Mesenchymal stem cell (in vitro differentiated cells and primary cell): ENCODE data around the gene MRPL27.
"Not testable (repeated sequence)": the region's sequence is repeated elsewhere in the genome, so short reads cannot be mapped to it uniquely, and the experiment has no call there.

Source experiments
- DNase-seq: peaks from one replicate; pipeline ENCODE4 v3.0.0-alpha.2; 2013
- H2AFZ ChIP-seq: one replicate; pipeline ENCODE4 v1.6.1; 2013; ENCODE audit warnings: low read depth, mild to moderate bottlenecking, control low read depth, inconsistent platforms, low read length, moderate library complexity
- H2AK5ac ChIP-seq: 2 replicates; pipeline ENCODE4 v1.6.1; 2013; ENCODE audit warnings: low read length, moderate library complexity, mild to moderate bottlenecking, inconsistent platforms; ENCODE audit not compliant: severe bottlenecking
- H2BK120ac ChIP-seq: one replicate; pipeline ENCODE4 v1.6.1; 2013; ENCODE audit warnings: low read depth, mild to moderate bottlenecking, inconsistent platforms, low read length, moderate library complexity
- H2BK12ac ChIP-seq, 2 experiments: one replicate each; pipeline ENCODE4 v1.6.1; 2013; ENCODE audit warnings: inconsistent platforms in 2 of 2, low read length in 2 of 2, mild to moderate bottlenecking in 2 of 2, moderate library complexity in 2 of 2, control low read depth in 1 of 2
- H2BK15ac ChIP-seq: one replicate; pipeline ENCODE4 v1.6.1; 2013; ENCODE audit warnings: mild to moderate bottlenecking, low read depth, inconsistent platforms; ENCODE audit not compliant: poor library complexity, severe bottlenecking
- H2BK5ac ChIP-seq: 2 replicates; pipeline ENCODE4 v1.6.1; 2013; ENCODE audit warnings: low read depth, mild to moderate bottlenecking, low read length, control low read depth, inconsistent platforms; ENCODE audit not compliant: poor library complexity, severe bottlenecking
- H3K14ac ChIP-seq, 2 experiments: one replicate each; pipeline ENCODE4 v1.6.1; 2013; ENCODE audit warnings: inconsistent platforms in 2 of 2, low read length in 2 of 2, control low read depth in 1 of 2, mild to moderate bottlenecking in 1 of 2, moderate library complexity in 1 of 2
- H3K18ac ChIP-seq, 2 experiments: one replicate each; pipeline ENCODE4 v1.6.1; 2013; ENCODE audit warnings: inconsistent platforms in 2 of 2, low read length in 2 of 2, control low read depth in 1 of 2, low read depth in 1 of 2, mild to moderate bottlenecking in 1 of 2
- H3K23ac ChIP-seq, 2 experiments: one replicate each; pipeline ENCODE4 v1.6.1; 2013; ENCODE audit warnings: inconsistent platforms in 2 of 2, low read length in 2 of 2, mild to moderate bottlenecking in 2 of 2, moderate library complexity in 2 of 2, control low read depth in 1 of 2
- H3K27ac ChIP-seq: 2 replicates; pipeline ENCODE4 v1.5.1; 2013; ENCODE audit warnings: mild to moderate bottlenecking, moderate library complexity, low read length, control low read depth, inconsistent platforms; ENCODE audit not compliant: poor library complexity, severe bottlenecking
- H3K27me3 ChIP-seq, 2 experiments: 2 replicates each; pipeline versions ENCODE4 v1.6.1 to v1.7.0; 2013; ENCODE audit warnings: low read length in 2 of 2, mild to moderate bottlenecking in 2 of 2, moderate library complexity in 2 of 2, control low read depth in 1 of 2, inconsistent platforms in 1 of 2; ENCODE audit not compliant: control insufficient read depth in 1 of 2, insufficient read depth in 1 of 2
- H3K36me3 ChIP-seq, 2 experiments: 2 replicates each; pipeline versions ENCODE4 v1.6.1 to v1.7.0; 2013; ENCODE audit warnings: low read length in 2 of 2, control low read depth in 1 of 2, inconsistent platforms in 1 of 2, low read depth in 1 of 2, mild to moderate bottlenecking in 1 of 2; ENCODE audit not compliant: insufficient read depth in 2 of 2, control insufficient read depth in 1 of 2
- H3K4ac ChIP-seq, 2 experiments: one replicate each; pipeline ENCODE4 v1.6.1; 2013; ENCODE audit warnings: inconsistent platforms in 2 of 2, low read length in 2 of 2, mild to moderate bottlenecking in 2 of 2, moderate library complexity in 2 of 2, control low read depth in 1 of 2, low read depth in 1 of 2
- H3K4me1 ChIP-seq: 2 replicates; pipeline ENCODE4 v1.6.1; 2013; ENCODE audit warnings: low read depth, low read length, control low read depth; ENCODE audit not compliant: control insufficient read depth, insufficient read depth
- H3K4me2 ChIP-seq: 2 replicates; pipeline ENCODE4 v1.6.1; 2013; ENCODE audit warnings: low read length, mild to moderate bottlenecking, inconsistent platforms; ENCODE audit not compliant: poor library complexity, severe bottlenecking
- H3K4me3 ChIP-seq, 2 experiments: 2 replicates each; pipeline versions ENCODE4 v1.5.1 to v1.7.0; 2013; ENCODE audit warnings: low read length in 2 of 2, mild to moderate bottlenecking in 2 of 2, control low read depth in 1 of 2, low read depth in 1 of 2; ENCODE audit not compliant: insufficient read depth in 1 of 2
- H3K79me1 ChIP-seq: replicated peaks from 2 replicates; pipeline ENCODE4 v1.6.1; 2013; ENCODE audit warnings: mild to moderate bottlenecking, control low read depth, low read length, inconsistent platforms; ENCODE audit not compliant: poor library complexity, severe bottlenecking
- H3K9ac ChIP-seq: 2 replicates; pipeline ENCODE4 v1.7.0; 2013; ENCODE audit warnings: mild to moderate bottlenecking, low read length, moderate library complexity
- H3K9me3 ChIP-seq: 2 replicates; pipeline ENCODE4 v1.7.0; 2013; ENCODE audit warnings: mild to moderate bottlenecking, low read length; ENCODE audit not compliant: control insufficient read depth
- H4K8ac ChIP-seq: one replicate; pipeline ENCODE4 v1.6.1; 2013; ENCODE audit warnings: inconsistent platforms, mild to moderate bottlenecking, low read length, moderate library complexity
- H4K91ac ChIP-seq: one replicate; pipeline ENCODE4 v1.6.1; 2013; ENCODE audit warnings: mild to moderate bottlenecking, low read length, inconsistent platforms
- WGBS: methylation state at CpG from one replicate; pipeline ENCODE4 v1.1.7; 2013; ENCODE audit warnings: mixed read lengths; 5-methylcytosine and 5-hydroxymethylcytosine counted together

The MRPL27 gene

DNA sequence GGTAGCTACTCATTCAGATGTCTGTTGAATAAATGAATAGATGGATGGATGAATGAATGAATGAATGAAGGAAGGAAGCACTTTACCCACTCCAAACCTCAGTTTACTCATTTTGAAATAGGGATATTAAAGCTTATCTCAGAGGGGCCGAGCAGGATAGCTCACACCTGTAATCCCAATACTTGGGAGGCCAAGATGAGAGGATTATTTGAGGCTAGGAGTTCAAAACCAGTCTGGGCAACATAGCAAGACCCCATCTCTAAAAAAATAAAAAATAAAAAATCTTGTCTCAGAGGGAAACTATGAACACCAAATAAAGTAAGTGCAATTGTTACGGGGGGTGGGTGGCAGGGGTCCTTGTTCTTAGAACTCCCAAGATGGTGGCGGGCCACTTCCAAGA lies 25.7 kb upstream of the MRPL27 start:
- not testable (repeated sequence) for H3K4me1 ChIP-seq, H3K27ac ChIP-seq, H3K23ac ChIP-seq, H2BK15ac ChIP-seq, H3K9me3 ChIP-seq, H2BK5ac ChIP-seq, H2BK12ac ChIP-seq, H3K79me1 ChIP-seq, H4K91ac ChIP-seq, H2AK5ac ChIP-seq, H2AFZ ChIP-seq, H3K9ac ChIP-seq, H4K8ac ChIP-seq, H3K4me3 ChIP-seq, H3K18ac ChIP-seq, H3K14ac ChIP-seq, H3K4ac ChIP-seq, H2BK120ac ChIP-seq, H3K27me3 ChIP-seq, DNase-seq, H3K4me2 ChIP-seq
- H3K36me3 ChIP-seq, result peaks cover 11 to 15% of the 10 kb centered on the region in 2 experiments
- 100% methylated on average over 2 of the region's 3 CpGs for WGBS

DNA sequence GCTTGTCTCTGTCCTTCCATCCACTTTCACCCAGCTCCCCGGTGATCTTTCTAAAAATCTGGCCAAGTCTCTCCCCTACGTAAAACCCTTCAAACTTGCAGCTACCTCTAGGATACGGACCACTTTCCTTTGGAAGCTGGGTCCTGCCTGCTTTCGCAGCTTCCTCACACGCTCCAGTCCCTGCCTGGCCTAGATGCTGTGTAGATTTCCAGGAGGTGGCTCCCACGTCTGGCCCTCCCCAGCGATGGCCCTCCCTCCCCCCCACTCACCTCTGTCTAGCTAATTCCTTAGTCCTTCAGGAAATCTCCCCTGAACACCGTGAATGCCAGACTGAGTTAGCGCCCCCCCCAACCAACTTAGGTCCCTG lies 24.9 kb upstream of the MRPL27 start:
- Histone ChIP-seq H3K79me1 (peaks cover 11% of the 10 kb centered on the region), H2AK5ac (no peak overlapping the region), H3K4me1 (peaks cover 8% of the 10 kb centered on the region), H3K27me3 (peaks cover 0 to 4% of the 10 kb centered on the region in 2 experiments), H2BK15ac (no peak overlapping the region), H2BK5ac (no peak overlapping the region), H3K4ac (no peak overlapping the region), H4K91ac (no peak overlapping the region), H3K9ac (peak overlapping the region; percentile 100), H3K18ac (no peak overlapping the region), H2BK12ac (no peak overlapping the region), H2BK120ac (no peak overlapping the region), H3K14ac (no peak overlapping the region), H3K36me3 (peaks cover 19 to 22% of the 10 kb centered on the region in 2 experiments), H3K9me3 (no peaks in the 10 kb centered on the region), H3K4me2 (no peak overlapping the region), H3K23ac (no peak overlapping the region), H3K27ac (no peak overlapping the region), H3K4me3 (peak overlapping the region; percentile 9 to 97), H4K8ac (peak overlapping the region; percentile 98), H2AFZ (no peak overlapping the region)
- DNase-seq, result no peak
- 54% methylated on average over 9 of the region's 9 CpGs for WGBS

DNA sequence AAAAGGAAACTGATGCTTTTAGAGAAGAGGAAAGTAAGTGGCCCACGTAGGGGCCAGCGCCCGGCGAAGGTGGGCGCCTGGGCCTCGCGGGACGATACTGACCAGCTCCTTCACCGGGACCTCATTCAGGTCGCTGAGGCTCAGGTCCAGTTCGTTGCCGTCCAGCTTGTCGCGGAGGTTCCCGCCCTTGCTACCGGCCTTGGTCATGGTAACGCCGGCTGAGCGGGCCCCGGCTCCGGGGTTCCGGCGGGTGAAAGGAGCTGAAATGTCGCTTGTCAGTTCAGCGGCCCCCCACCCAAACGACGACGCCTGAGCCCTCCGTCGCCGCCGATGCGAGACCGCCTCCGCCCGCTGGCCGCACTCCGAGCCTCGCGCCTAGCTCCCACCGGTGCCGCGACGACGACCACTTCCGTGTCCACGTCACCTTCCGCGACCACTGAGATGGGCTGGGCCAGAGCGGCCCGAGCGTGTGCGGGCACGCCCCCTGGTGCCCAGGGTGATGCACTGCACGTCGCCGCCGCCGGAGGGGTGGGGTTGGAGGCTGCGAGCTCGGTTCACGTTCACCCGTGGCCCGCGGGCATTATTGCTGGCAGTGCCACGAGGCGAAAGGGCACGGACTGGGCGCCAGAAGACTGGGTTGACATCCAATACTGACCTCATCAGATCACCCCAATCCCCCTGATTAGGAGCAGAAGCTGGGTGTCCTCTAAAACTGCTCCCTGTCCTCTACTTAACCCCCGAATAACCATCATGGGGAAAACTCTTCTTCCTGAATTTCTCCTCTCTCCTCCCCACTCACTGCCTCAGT lies 24.3 kb upstream of the MRPL27 start, which contains the start of gene LRRC59:
LRRC59 (minus strand) TSS at position 413 of the 808 bp plus-strand sequence; CDS start at position 207, 206 bp downstream.
- H3K18ac ChIP-seq, result peak within 1 kb of the TSS; percentile 93 to 95
- peak; percentile 84 for DNase-seq
- peak within 1 kb of the TSS; percentile 98 for H4K8ac ChIP-seq
- peak within 1 kb of the TSS; percentile 46 for H2BK5ac ChIP-seq
- H3K4me2 ChIP-seq, result peak within 1 kb of the TSS; percentile 96
- H3K27me3 ChIP-seq, result no peaks in the 10 kb centered on the region
- peak within 1 kb of the TSS; percentile 100 for H3K9ac ChIP-seq
- 1% methylated on average over 68 of the region's 70 CpGs for WGBS
- H3K23ac ChIP-seq, result peak within 1 kb of the TSS; percentile 14 to 96
- H2BK12ac ChIP-seq, result no peak within 1 kb of the TSS
- H3K9me3 ChIP-seq, result no peaks in the 10 kb centered on the region
- peak within 1 kb of the TSS; percentile 73 for H2BK120ac ChIP-seq
- H3K14ac ChIP-seq, result peak within 1 kb of the TSS; percentile 94 to 97
- peak within 1 kb of the TSS; percentile 90 for H4K91ac ChIP-seq
- H3K27ac ChIP-seq, result peak within 1 kb of the TSS; percentile 63
- peak within 1 kb of the TSS; percentile 94 to 97 for H3K4me3 ChIP-seq
- H2BK15ac ChIP-seq, result peak within 1 kb of the TSS; percentile 90
- peak within 1 kb of the TSS; percentile 63 for H2AK5ac ChIP-seq
- peak within 1 kb of the TSS; percentile 86 to 91 for H3K4ac ChIP-seq
- H3K4me1 ChIP-seq, result peaks cover 8% of the 10 kb centered on the region
- H3K79me1 ChIP-seq, result peaks cover 15% of the 10 kb centered on the region
- H2AFZ ChIP-seq, result peak within 1 kb of the TSS; percentile 59
- peaks cover 25 to 28% of the 10 kb centered on the region in 2 experiments for H3K36me3 ChIP-seq

DNA sequence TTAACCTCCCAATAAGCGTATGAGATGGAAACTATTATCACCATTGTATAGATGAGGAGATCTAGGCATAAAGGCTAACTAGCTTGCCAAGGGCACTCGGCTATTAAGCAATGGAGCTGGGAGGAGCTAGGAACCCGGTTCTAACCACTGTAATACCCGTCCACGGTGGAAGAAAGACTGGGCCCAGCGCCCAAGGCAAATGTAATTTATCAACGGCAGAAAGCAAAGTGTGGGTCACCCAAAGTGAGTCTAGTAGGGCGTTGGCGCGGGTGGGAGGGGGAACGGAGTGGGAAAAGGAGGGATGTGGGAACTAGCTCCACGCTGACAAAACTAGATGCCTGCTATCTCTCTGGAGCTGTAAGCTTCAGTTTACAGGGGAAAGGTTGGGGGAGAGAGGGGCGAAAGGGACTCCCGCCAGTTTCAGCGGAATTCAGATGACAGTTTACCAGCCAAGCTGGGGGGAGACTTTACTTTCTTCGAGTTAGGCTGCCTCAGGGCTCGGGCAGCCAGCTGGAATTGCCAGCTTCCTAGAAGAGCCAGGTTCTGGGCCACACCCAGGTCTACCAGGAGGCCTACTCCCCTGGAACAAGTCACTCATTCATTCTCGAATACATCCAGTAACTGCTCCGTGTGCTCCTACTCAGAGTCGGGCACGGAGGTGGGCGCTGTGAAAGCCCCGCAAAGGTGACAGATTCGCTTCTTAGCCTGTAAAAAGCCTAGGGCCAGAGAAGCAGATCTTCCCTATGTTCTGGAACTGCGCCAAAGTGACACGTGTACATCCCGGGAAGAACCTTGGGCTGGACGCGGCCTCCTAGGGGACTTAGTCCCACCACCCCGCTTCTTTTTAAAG lies 23.5 kb upstream of the MRPL27 start:
- peaks cover 8% of the 10 kb centered on the region for H3K4me1 ChIP-seq
- peak overlapping the region; percentile 73 to 97 for H3K14ac ChIP-seq
- peak overlapping the region; percentile 96 for H3K4me2 ChIP-seq
- peak overlapping the region; percentile 94 to 97 for H3K4me3 ChIP-seq
- H3K79me1 ChIP-seq, result peaks cover 17% of the 10 kb centered on the region
- H4K91ac ChIP-seq, result peak overlapping the region; percentile 80
- no peak overlapping the region for H2BK12ac ChIP-seq
- H3K23ac ChIP-seq, result peak overlapping the region; percentile 14 to 96
- H3K4ac ChIP-seq, result peak overlapping the region; percentile 64 to 86
- peak overlapping the region; percentile 63 for H3K27ac ChIP-seq
- peaks cover 33 to 37% of the 10 kb centered on the region in 2 experiments for H3K36me3 ChIP-seq
- H3K27me3 ChIP-seq, result no peaks in the 10 kb centered on the region
- 2% methylated on average over 26 of the region's 30 CpGs for WGBS
- H3K18ac ChIP-seq, result peak overlapping the region; percentile 31 to 95
- H3K9ac ChIP-seq, result peak overlapping the region; percentile 100
- peak overlapping the region; percentile 90 for H2BK15ac ChIP-seq
- no peak overlapping the region for H2AFZ ChIP-seq
- no peaks in the 10 kb centered on the region for H3K9me3 ChIP-seq
- H2BK120ac ChIP-seq, result peak overlapping the region; percentile 73
- peak overlapping the region; percentile 69 for H4K8ac ChIP-seq
- peak overlapping the region; percentile 40 for H2BK5ac ChIP-seq
- DNase-seq, result peak; percentile 73
- peak overlapping the region; percentile 63 for H2AK5ac ChIP-seq
